ENCODE data around the gene AFAP1.

DNA sequence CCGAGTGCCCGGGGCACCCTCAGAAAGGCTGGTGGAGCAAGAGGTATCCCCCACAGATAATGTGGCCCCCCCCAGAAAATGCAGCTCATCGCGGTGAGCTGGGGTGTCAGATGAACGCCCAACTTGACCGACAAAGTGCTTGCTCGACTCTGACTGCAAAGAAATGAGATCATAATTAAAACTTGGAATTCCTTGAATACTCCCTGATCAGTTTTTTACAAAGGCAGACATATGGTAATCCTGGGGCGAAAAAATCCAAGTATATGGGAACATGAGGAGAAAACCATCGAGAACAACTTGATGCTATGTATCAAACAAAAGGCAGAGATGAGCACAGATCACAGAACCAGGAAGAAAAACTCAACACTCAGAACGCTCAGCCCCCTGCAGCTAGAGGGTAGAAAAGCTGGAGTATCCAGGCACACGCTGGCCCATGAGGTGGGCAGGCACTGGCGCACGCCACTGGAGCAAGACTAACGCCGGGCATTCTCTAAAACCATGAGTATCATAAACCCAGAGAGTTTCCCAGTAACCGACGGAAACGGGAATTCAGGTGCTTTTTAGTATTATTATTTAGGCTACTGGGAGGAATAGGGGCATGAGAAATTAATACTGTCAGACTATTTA, 127.3 kb downstream of the AFAP1 start:
- TF ChIP-seq, protein P1, sequence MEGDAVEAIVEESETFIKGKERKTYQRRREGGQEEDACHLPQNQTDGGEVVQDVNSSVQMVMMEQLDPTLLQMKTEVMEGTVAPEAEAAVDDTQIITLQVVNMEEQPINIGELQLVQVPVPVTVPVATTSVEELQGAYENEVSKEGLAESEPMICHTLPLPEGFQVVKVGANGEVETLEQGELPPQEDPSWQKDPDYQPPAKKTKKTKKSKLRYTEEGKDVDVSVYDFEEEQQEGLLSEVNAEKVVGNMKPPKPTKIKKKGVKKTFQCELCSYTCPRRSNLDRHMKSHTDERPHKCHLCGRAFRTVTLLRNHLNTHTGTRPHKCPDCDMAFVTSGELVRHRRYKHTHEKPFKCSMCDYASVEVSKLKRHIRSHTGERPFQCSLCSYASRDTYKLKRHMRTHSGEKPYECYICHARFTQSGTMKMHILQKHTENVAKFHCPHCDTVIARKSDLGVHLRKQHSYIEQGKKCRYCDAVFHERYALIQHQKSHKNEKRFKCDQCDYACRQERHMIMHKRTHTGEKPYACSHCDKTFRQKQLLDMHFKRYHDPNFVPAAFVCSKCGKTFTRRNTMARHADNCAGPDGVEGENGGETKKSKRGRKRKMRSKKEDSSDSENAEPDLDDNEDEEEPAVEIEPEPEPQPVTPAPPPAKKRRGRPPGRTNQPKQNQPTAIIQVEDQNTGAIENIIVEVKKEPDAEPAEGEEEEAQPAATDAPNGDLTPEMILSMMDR (conservative IDR thresholded peaks at IDR 0.05; ENCODE audit: low read depth, low read length): no peak
- no peak for TF ChIP-seq EZH2 (IDR thresholded peaks at IDR 0.05; ENCODE audit: low read length, unreplicated experiment)
- TF ChIP-seq EZH2phosphoT487 (IDR thresholded peaks at IDR 0.05; ENCODE audit: borderline replicate concordance, low read length): no peak
